Esophagus squamous epithelium (tissue), 4 donors: ENCODE results near the gene ARSA.

Experiments
- CTCF ChIP-seq, 6 experiments: fragments of 450-650 bp in 4 of 6; fragments of 200-600 bp in 2 of 6; sonication (generic) in 2 of 6; IDR thresholded peaks; one replicate each; pipeline ENCODE4 v1.5.1; 2016 to 2019; ENCODE audit warnings: antibody characterized with exemption in 6 of 6, mild to moderate bottlenecking in 4 of 6, moderate library complexity in 4 of 6
- POLR2A ChIP-seq, 4 donors: fragments of 450-650 bp; IDR thresholded peaks; one replicate each; pipeline ENCODE4 v1.6.1; 2017; ENCODE audit warnings: antibody characterized with exemption in 4 of 4, mild to moderate bottlenecking in 4 of 4, moderate library complexity in 3 of 4

- TF ChIP-seq CTCF (IDR thresholded peaks at IDR 0.05) (no peak), POLR2A (IDR thresholded peaks at IDR 0.05) (no peak)
Measured at GRCh38 chr22:50576806-50577696, 50.9 kb downstream of the ARSA start.
